WTC11 (cell line): Measurements from ENCODE around the gene MTMR6. TPM values are rescaled to one million over a fixed set of nuclear protein-coding genes. Genes with fewer than 3 reads are reported as not detected.

Experiments
- ATAC-seq: fragments of 200-7000 bp; cut with Tn5 transposase; 2 replicates; pipeline ENCODE4 v1.10.0; 2021; ENCODE audit warnings: mild to moderate bottlenecking, moderate library complexity
- CTCF ChIA-PET: fragments of 300-600 bp; sonication (Branson Sonifier 250); formaldehyde crosslinking; loops from one replicate; lab custom pipeline; 2021; ENCODE audit warnings: antibody characterized with exemption; lab: Charles Lee
- POLR2A ChIA-PET: fragments of 350-600 bp; sonication (Branson Sonifier 250); formaldehyde crosslinking; loops from one replicate; lab custom pipeline; 2021; ENCODE audit warnings: antibody characterized with exemption; lab: Charles Lee
- DNase-seq: peaks from one replicate; pipeline ENCODE4 v3.0.0; 2021; ENCODE audit warnings: low spot score
- H3K27ac Mint-ChIP-seq: 2 replicates; pipeline ENCODE4 v1.8.0; 2021; ENCODE audit warnings: mixed read lengths
- H3K27me3 Mint-ChIP-seq: 2 replicates; pipeline ENCODE4 v1.8.0; 2021; ENCODE audit warnings: low read depth, mild to moderate bottlenecking, moderate library complexity, mixed read lengths
- H3K36me3 Mint-ChIP-seq: 2 replicates; pipeline ENCODE4 v1.8.0; 2021; ENCODE audit warnings: mixed read lengths
- H3K4me1 Mint-ChIP-seq: 2 replicates; pipeline ENCODE4 v1.8.0; 2022; ENCODE audit warnings: mixed read lengths
- H3K4me3 Mint-ChIP-seq: 2 replicates; pipeline ENCODE4 v1.8.0; 2021; ENCODE audit warnings: mild to moderate bottlenecking, moderate library complexity, mixed read lengths
- H3K9me3 Mint-ChIP-seq: 2 replicates; pipeline ENCODE4 v1.8.0; 2021; ENCODE audit warnings: mixed read lengths
- AFF4 ChIP-seq: sonication (generic); formaldehyde crosslinking; IDR thresholded peaks from 2 replicates; pipeline ENCODE4 v1.8.1; 2023; ENCODE audit warnings: mild to moderate bottlenecking, missing genetic modification reagents, borderline replicate concordance
- ATF1 ChIP-seq: sonication (generic); formaldehyde crosslinking; IDR thresholded peaks from 2 replicates; pipeline ENCODE4 v1.8.1; 2023; ENCODE audit warnings: mild to moderate bottlenecking, moderate library complexity, missing genetic modification reagents
- ATF2 ChIP-seq: sonication (generic); formaldehyde crosslinking; IDR thresholded peaks from 2 replicates; pipeline ENCODE4 v1.8.1; 2022; ENCODE audit warnings: low read depth, missing genetic modification reagents, borderline replicate concordance
- ATF3 ChIP-seq: sonication (generic); formaldehyde crosslinking; conservative IDR thresholded peaks from 2 replicates; pipeline ENCODE4 v1.8.1; 2022; ENCODE audit warnings: mild to moderate bottlenecking, missing genetic modification reagents
- EMX1 ChIP-seq: fragments of 250-450 bp; sonication (Bioruptor Pico); IDR thresholded peaks from 2 replicates; pipeline ENCODE4 v1.8.0; 2021; ENCODE audit warnings: mild to moderate bottlenecking
- NFYB ChIP-seq: sonication (generic); formaldehyde crosslinking; conservative IDR thresholded peaks from 2 replicates; pipeline ENCODE4 v1.8.0; 2022; ENCODE audit warnings: low read depth, missing genetic modification reagents
- OVOL2 ChIP-seq: fragments of 250-450 bp; sonication (Bioruptor Pico); IDR thresholded peaks from 2 replicates; pipeline ENCODE4 v1.9.0; 2021; ENCODE audit warnings: mild to moderate bottlenecking, borderline replicate concordance
- SMAD3 ChIP-seq: sonication (generic); formaldehyde crosslinking; IDR thresholded peaks from 2 replicates; pipeline ENCODE4 v1.8.0; 2022; ENCODE audit warnings: missing genetic modification reagents, mild to moderate bottlenecking, borderline replicate concordance
- TEAD1 ChIP-seq: sonication (generic); formaldehyde crosslinking; IDR thresholded peaks from 2 replicates; pipeline ENCODE4 v1.8.0; 2022; ENCODE audit warnings: mild to moderate bottlenecking, missing genetic modification reagents
- TEAD4 ChIP-seq: sonication (generic); formaldehyde crosslinking; IDR thresholded peaks from 2 replicates; pipeline ENCODE4 v1.8.0; 2022; ENCODE audit warnings: mild to moderate bottlenecking, missing genetic modification reagents
- ZMAT4 ChIP-seq: fragments of 250-450 bp; sonication (Bioruptor Pico); IDR thresholded peaks from 2 replicates; pipeline ENCODE4 v1.9.0; 2021; ENCODE audit warnings: mild to moderate bottlenecking
- ZNF219 ChIP-seq: sonication (generic); formaldehyde crosslinking; IDR thresholded peaks from 2 replicates; pipeline ENCODE4 v1.8.0; 2023; ENCODE audit warnings: missing genetic modification reagents, mild to moderate bottlenecking, borderline replicate concordance
- ZNF317 ChIP-seq: sonication (generic); formaldehyde crosslinking; IDR thresholded peaks from 2 replicates; pipeline ENCODE4 v1.8.1; 2023; ENCODE audit warnings: low read depth, mild to moderate bottlenecking, moderate library complexity, missing genetic modification reagents, borderline replicate concordance
- ZNF512 ChIP-seq: sonication (generic); formaldehyde crosslinking; IDR thresholded peaks from 2 replicates; pipeline ENCODE4 v1.8.1; 2022; ENCODE audit warnings: missing genetic modification reagents, borderline replicate concordance
- total RNA-seq: library from RNA; stranded (reverse); gene quantifications from 3 replicates; pipeline ENCODE4 v1.2.3, GENCODE V29; 2021
- TF ChIP-seq, protein P1 (sequence below): sonication (generic); formaldehyde crosslinking; IDR thresholded peaks from 2 replicates; pipeline ENCODE4 v1.8.0; 2022; ENCODE audit warnings: mild to moderate bottlenecking, missing genetic modification reagents
- TF ChIP-seq, protein P2 (sequence below): sonication (generic); formaldehyde crosslinking; IDR thresholded peaks from 2 replicates; pipeline ENCODE4 v1.8.1; 2023; ENCODE audit warnings: mild to moderate bottlenecking, missing genetic modification reagents, moderate library complexity
- TF ChIP-seq, protein P3 (sequence below): sonication (generic); formaldehyde crosslinking; IDR thresholded peaks from 2 replicates; pipeline ENCODE4 v1.8.0; 2022; ENCODE audit warnings: mild to moderate bottlenecking, missing genetic modification reagents
- TF ChIP-seq, protein P4 (sequence below): fragments of 250-450 bp; sonication (Bioruptor Pico); IDR thresholded peaks from 2 replicates; pipeline ENCODE4 v2.1.2; 2022; ENCODE audit warnings: mild to moderate bottlenecking, moderate library complexity
- TF ChIP-seq, protein P5 (sequence below): sonication (generic); formaldehyde crosslinking; IDR thresholded peaks from 2 replicates; pipeline ENCODE4 v1.8.0; 2023; ENCODE audit warnings: mild to moderate bottlenecking, missing genetic modification reagents

Gene MTMR6
- total RNA-seq, 1 experiment from 2014 or later, result 8.6 TPM

- no peak overlapping the region for H3K4me3 Mint-ChIP-seq
- H3K36me3 Mint-ChIP-seq, result peaks cover 2% of the 10 kb centered on the region
- POLR2A ChIA-PET, result no interaction called here
- DNase-seq (no peak), ATAC-seq (no peak)
- peaks cover 3% of the 10 kb centered on the region; the same call in 1 of the 2 replicates for H3K4me1 Mint-ChIP-seq
- TF ChIP-seq TEAD1 (no peak), NFYB (CRISPR knock-in tag) (no peak), EMX1 (CRISPR knock-in tag) (no peak), ATF2 (CRISPR knock-in tag) (no peak), ATF3 (no peak), OVOL2 (no peak), ATF1 (CRISPR knock-in tag) (no peak), TEAD4 (CRISPR knock-in tag) (no peak), ZNF219 (no peak), ZNF512 (CRISPR knock-in tag) (no peak), ZMAT4 (CRISPR knock-in tag) (no peak), SMAD3 (no peak)
- TF ChIP-seq, protein P1, sequence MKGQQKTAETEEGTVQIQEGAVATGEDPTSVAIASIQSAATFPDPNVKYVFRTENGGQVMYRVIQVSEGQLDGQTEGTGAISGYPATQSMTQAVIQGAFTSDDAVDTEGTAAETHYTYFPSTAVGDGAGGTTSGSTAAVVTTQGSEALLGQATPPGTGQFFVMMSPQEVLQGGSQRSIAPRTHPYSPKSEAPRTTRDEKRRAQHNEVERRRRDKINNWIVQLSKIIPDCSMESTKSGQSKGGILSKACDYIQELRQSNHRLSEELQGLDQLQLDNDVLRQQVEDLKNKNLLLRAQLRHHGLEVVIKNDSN, result no peak
- TF ChIP-seq, protein P2, sequence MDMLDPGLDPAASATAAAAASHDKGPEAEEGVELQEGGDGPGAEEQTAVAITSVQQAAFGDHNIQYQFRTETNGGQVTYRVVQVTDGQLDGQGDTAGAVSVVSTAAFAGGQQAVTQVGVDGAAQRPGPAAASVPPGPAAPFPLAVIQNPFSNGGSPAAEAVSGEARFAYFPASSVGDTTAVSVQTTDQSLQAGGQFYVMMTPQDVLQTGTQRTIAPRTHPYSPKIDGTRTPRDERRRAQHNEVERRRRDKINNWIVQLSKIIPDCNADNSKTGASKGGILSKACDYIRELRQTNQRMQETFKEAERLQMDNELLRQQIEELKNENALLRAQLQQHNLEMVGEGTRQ (CRISPR knock-in tag), result no peak
- TF ChIP-seq, protein P3, sequence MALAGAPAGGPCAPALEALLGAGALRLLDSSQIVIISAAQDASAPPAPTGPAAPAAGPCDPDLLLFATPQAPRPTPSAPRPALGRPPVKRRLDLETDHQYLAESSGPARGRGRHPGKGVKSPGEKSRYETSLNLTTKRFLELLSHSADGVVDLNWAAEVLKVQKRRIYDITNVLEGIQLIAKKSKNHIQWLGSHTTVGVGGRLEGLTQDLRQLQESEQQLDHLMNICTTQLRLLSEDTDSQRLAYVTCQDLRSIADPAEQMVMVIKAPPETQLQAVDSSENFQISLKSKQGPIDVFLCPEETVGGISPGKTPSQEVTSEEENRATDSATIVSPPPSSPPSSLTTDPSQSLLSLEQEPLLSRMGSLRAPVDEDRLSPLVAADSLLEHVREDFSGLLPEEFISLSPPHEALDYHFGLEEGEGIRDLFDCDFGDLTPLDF (CRISPR knock-in tag), result no peak
- TF ChIP-seq, protein P4, sequence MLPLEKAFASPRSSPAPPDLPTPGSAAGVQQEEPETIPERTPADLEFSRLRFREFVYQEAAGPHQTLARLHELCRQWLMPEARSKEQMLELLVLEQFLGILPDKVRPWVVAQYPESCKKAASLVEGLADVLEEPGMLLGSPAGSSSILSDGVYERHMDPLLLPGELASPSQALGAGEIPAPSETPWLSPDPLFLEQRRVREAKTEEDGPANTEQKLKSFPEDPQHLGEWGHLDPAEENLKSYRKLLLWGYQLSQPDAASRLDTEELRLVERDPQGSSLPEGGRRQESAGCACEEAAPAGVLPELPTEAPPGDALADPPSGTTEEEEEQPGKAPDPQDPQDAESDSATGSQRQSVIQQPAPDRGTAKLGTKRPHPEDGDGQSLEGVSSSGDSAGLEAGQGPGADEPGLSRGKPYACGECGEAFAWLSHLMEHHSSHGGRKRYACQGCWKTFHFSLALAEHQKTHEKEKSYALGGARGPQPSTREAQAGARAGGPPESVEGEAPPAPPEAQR (CRISPR knock-in tag), result no peak
- TF ChIP-seq, all 79 proteins: peak for 0
- no peak overlapping the region for H3K27ac Mint-ChIP-seq
- H3K27me3 Mint-ChIP-seq, result no peaks in the 10 kb centered on the region
- peaks cover 3% of the 10 kb centered on the region; the same call in 1 of the 2 replicates for H3K9me3 Mint-ChIP-seq
- CTCF ChIA-PET, result no interaction called here
These were observed 46.3 kb downstream of the MTMR6 start for GRCh38 chr13:25241007-25241406.

- DNase-seq, result no peak
- Mint-ChIP-seq H3K27me3 (no peaks in the 10 kb centered on the region), H3K36me3 (no peaks in the 10 kb centered on the region), H3K4me1 (no peaks in the 10 kb centered on the region), H3K27ac (no peak overlapping the region), H3K9me3 (no peaks in the 10 kb centered on the region), H3K4me3 (no peak overlapping the region)
- CTCF ChIA-PET, result interaction anchor here (1.3 kb wide), 1 partner anchor 242 kb away, joined by 3 read pairs; no protein-coding TSS in a partner anchor
- POLR2A ChIA-PET, result no interaction called here
- no peak for ATAC-seq
- TF ChIP-seq, protein P5, sequence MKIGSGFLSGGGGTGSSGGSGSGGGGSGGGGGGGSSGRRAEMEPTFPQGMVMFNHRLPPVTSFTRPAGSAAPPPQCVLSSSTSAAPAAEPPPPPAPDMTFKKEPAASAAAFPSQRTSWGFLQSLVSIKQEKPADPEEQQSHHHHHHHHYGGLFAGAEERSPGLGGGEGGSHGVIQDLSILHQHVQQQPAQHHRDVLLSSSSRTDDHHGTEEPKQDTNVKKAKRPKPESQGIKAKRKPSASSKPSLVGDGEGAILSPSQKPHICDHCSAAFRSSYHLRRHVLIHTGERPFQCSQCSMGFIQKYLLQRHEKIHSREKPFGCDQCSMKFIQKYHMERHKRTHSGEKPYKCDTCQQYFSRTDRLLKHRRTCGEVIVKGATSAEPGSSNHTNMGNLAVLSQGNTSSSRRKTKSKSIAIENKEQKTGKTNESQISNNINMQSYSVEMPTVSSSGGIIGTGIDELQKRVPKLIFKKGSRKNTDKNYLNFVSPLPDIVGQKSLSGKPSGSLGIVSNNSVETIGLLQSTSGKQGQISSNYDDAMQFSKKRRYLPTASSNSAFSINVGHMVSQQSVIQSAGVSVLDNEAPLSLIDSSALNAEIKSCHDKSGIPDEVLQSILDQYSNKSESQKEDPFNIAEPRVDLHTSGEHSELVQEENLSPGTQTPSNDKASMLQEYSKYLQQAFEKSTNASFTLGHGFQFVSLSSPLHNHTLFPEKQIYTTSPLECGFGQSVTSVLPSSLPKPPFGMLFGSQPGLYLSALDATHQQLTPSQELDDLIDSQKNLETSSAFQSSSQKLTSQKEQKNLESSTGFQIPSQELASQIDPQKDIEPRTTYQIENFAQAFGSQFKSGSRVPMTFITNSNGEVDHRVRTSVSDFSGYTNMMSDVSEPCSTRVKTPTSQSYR (CRISPR knock-in tag), result no peak
- TF ChIP-seq ZNF317 (CRISPR knock-in tag) (no peak), AFF4 (CRISPR knock-in tag) (no peak)
These were observed 50.2 kb downstream of the MTMR6 start for GRCh38 chr13:25237083-25237482.
